H9 (cell line): ENCODE data around the gene NEXN. TPM values are rescaled to one million over a fixed set of nuclear protein-coding genes. Genes with fewer than 3 reads are reported as not detected.

Experiments
- DNase-seq: peaks from one replicate; pipeline ENCODE4 v3.0.0-alpha.2; 2017
- H2AFZ ChIP-seq: one replicate; pipeline ENCODE4 v1.6.1; 2013; ENCODE audit warnings: mild to moderate bottlenecking, low read length, control low read depth, moderate library complexity
- H2AK5ac ChIP-seq: 2 replicates; pipeline ENCODE4 v1.6.1; 2013; ENCODE audit warnings: low read length, control low read depth, mixed read lengths; ENCODE audit not compliant: insufficient read length
- H2BK120ac ChIP-seq: one replicate; pipeline ENCODE4 v1.6.1; 2013; ENCODE audit warnings: low read depth, mild to moderate bottlenecking, low read length, control low read depth, inconsistent platforms; ENCODE audit not compliant: poor library complexity, severe bottlenecking
- H2BK12ac ChIP-seq: 2 replicates; pipeline ENCODE4 v1.6.1; 2013; ENCODE audit warnings: low read length, control low read depth, mixed read lengths, low read depth; ENCODE audit not compliant: insufficient read length
- H2BK15ac ChIP-seq: 2 replicates; pipeline ENCODE4 v1.6.1; 2013; ENCODE audit warnings: low read depth, low read length, control low read depth
- H2BK20ac ChIP-seq: one replicate; pipeline ENCODE4 v1.6.1; 2013; ENCODE audit warnings: low read depth, mild to moderate bottlenecking, low read length, control low read depth, inconsistent platforms; ENCODE audit not compliant: poor library complexity, severe bottlenecking
- H2BK5ac ChIP-seq: 2 replicates; pipeline ENCODE4 v1.6.1; 2013; ENCODE audit warnings: low read length, control low read depth, mixed read lengths; ENCODE audit not compliant: insufficient read length
- H3K14ac ChIP-seq: 2 replicates; pipeline ENCODE4 v1.6.1; 2013; ENCODE audit warnings: low read length, control low read depth; ENCODE audit not compliant: insufficient read depth
- H3K18ac ChIP-seq: 2 replicates; pipeline ENCODE4 v1.6.1; 2013; ENCODE audit warnings: low read depth, mild to moderate bottlenecking, mixed read lengths, low read length, control low read depth; ENCODE audit not compliant: insufficient read length
- H3K23ac ChIP-seq: 2 replicates; pipeline ENCODE4 v1.6.1; 2013; ENCODE audit warnings: low read length, control low read depth, mixed read lengths, low read depth; ENCODE audit not compliant: insufficient read length
- H3K23me2 ChIP-seq: 2 replicates; pipeline ENCODE4 v1.6.1; 2013; ENCODE audit warnings: low read depth, mild to moderate bottlenecking, mixed read lengths, low read length, control low read depth; ENCODE audit not compliant: insufficient read length, poor library complexity, severe bottlenecking
- H3K27ac ChIP-seq: 2 replicates; pipeline ENCODE4 v1.5.1; 2013; ENCODE audit warnings: low read length, control low read depth, mixed read lengths, low read depth; ENCODE audit not compliant: insufficient read length
- H3K27me3 ChIP-seq: 2 replicates; pipeline ENCODE4 v1.6.1; 2013; ENCODE audit warnings: low read length, control low read depth, inconsistent platforms; ENCODE audit not compliant: insufficient read depth
- H3K4ac ChIP-seq: 2 replicates; pipeline ENCODE4 v1.6.1; 2013; ENCODE audit warnings: low read depth, mild to moderate bottlenecking, control low read depth, inconsistent platforms, low read length, moderate library complexity
- H3K4me1 ChIP-seq: 2 replicates; pipeline ENCODE4 v1.6.1; 2013; ENCODE audit warnings: low read length, control low read depth, inconsistent platforms; ENCODE audit not compliant: insufficient read depth
- H3K4me2 ChIP-seq: 2 replicates; pipeline ENCODE4 v1.6.1; 2013; ENCODE audit warnings: low read length, control low read depth, mixed read lengths; ENCODE audit not compliant: insufficient read length, insufficient read depth
- H3K56ac ChIP-seq: 2 replicates; pipeline ENCODE4 v1.6.1; 2013; ENCODE audit warnings: low read depth, mild to moderate bottlenecking, mixed read lengths, low read length, control low read depth; ENCODE audit not compliant: insufficient read length
- H3K79me1 ChIP-seq: 2 replicates; pipeline ENCODE4 v1.6.1; 2013; ENCODE audit warnings: low read depth, mild to moderate bottlenecking, moderate library complexity, low read length, control low read depth, inconsistent platforms; ENCODE audit not compliant: insufficient read depth, poor library complexity, severe bottlenecking
- H3K79me2 ChIP-seq: 2 replicates; pipeline ENCODE4 v1.6.1; 2013; ENCODE audit warnings: low read length, control low read depth, inconsistent platforms; ENCODE audit not compliant: insufficient read depth
- H3K9ac ChIP-seq: 2 replicates; pipeline ENCODE4 v1.6.1; 2013; ENCODE audit warnings: low read length, control low read depth, mixed read lengths; ENCODE audit not compliant: insufficient read length; ENCODE audit errors: extremely low read depth
- H3K9me3 ChIP-seq: one replicate; pipeline ENCODE4 v1.6.1; 2013; ENCODE audit warnings: low read depth, low read length, inconsistent platforms; ENCODE audit not compliant: control insufficient read depth
- H3T11ph ChIP-seq: one replicate; pipeline ENCODE4 v1.6.1; 2013; ENCODE audit warnings: mild to moderate bottlenecking, low read length, control low read depth, inconsistent platforms
- H4K20me1 ChIP-seq: one replicate; pipeline ENCODE4 v1.6.1; 2013; ENCODE audit not compliant: control insufficient read depth, insufficient read length, insufficient read depth
- H4K5ac ChIP-seq: 2 replicates; pipeline ENCODE4 v1.6.1; 2013; ENCODE audit warnings: low read depth, mild to moderate bottlenecking, mixed read lengths, low read length, control low read depth; ENCODE audit not compliant: insufficient read length
- H4K8ac ChIP-seq: replicated peaks from 2 replicates; pipeline ENCODE4 v1.6.1; 2013; ENCODE audit warnings: low read length, control low read depth, mixed read lengths, low read depth; ENCODE audit not compliant: insufficient read length
- H4K91ac ChIP-seq: 2 replicates; pipeline ENCODE4 v1.6.1; 2013; ENCODE audit warnings: low read depth, mild to moderate bottlenecking, moderate library complexity, mixed read lengths, low read length, control low read depth; ENCODE audit not compliant: insufficient read length
- H3K27ac Mint-ChIP-seq, 3 experiments: 2 replicates in 2 of 3; 3 replicates in 1 of 3; pipeline ENCODE4 v1.8.0; 2020 to 2021; ENCODE audit warnings: mixed read lengths in 3 of 3, mild to moderate bottlenecking in 1 of 3, moderate library complexity in 1 of 3
- H3K27me3 Mint-ChIP-seq: 2 replicates; pipeline ENCODE4 v1.8.0; 2021; ENCODE audit warnings: low read depth, mild to moderate bottlenecking, moderate library complexity, mixed read lengths
- H3K36me3 Mint-ChIP-seq, 3 experiments: 2 replicates in 2 of 3; 3 replicates in 1 of 3; pipeline ENCODE4 v1.8.0; 2020 to 2021; ENCODE audit warnings: low read depth in 3 of 3, mixed read lengths in 3 of 3; ENCODE audit not compliant: insufficient read depth in 1 of 3
- H3K4me1 Mint-ChIP-seq, 2 experiments: 2 replicates each; pipeline ENCODE4 v1.8.0; 2020; ENCODE audit warnings: mixed read lengths in 2 of 2
- H3K4me3 Mint-ChIP-seq, 2 experiments: 2 replicates in 1 of 2; 3 replicates in 1 of 2; pipeline ENCODE4 v1.8.0; 2020 to 2021; ENCODE audit warnings: mild to moderate bottlenecking in 2 of 2, mixed read lengths in 2 of 2, moderate library complexity in 1 of 2
- H3K9me3 Mint-ChIP-seq, 2 experiments: 2 replicates in 1 of 2; 3 replicates in 1 of 2; pipeline ENCODE4 v1.8.0; 2020; ENCODE audit warnings: mild to moderate bottlenecking in 2 of 2, mixed read lengths in 2 of 2, moderate library complexity in 1 of 2
- WGBS: extraction: QIAGEN DNeasy Blood & Tissue Kit; methylation state at CpG from one replicate; pipeline ENCODE4 v1.1.7; 2013; ENCODE audit warnings: missing lambda C conversion rate, low lambda C conversion rate, mixed read lengths; ENCODE audit not compliant: insufficient read length; ENCODE audit errors: extremely low coverage; 5-methylcytosine and 5-hydroxymethylcytosine counted together
- total RNA-seq: library from RNA; stranded (reverse); gene quantifications from 2 replicates; pipeline ENCODE4 v1.2.1, GENCODE V29; 2021
- TF ChIP-seq, protein P1 (sequence below): fragments of 200-600 bp; sonication (generic); conservative IDR thresholded peaks from 3 replicates; pipeline ENCODE4 v1.8.0; 2021; ENCODE audit warnings: antibody characterized with exemption, mild to moderate bottlenecking

NEXN gene
- total RNA-seq, 1 experiment from 2014 or later: 3.2 TPM

DNA sequence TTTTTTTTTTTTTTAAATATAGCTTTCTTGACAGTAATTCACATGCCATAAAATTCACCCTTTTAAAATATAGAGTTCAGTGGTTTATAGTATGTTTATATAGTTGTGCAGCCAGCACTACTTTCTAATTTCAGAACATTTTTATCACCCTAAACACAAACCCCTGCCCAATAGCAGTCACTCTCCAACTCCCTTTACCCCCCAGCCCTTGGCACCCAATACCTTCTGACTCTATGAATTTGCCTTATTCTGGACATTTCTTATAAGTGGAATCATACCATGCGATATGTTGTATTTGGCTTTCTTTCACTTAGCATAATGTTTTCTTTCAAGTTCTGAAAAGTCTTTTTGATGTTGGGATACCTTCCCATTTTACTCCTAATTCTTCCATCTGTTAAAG lies 42.5 kb upstream of the NEXN start:
- Histone ChIP-seq H3K79me2 (no peaks in the 10 kb centered on the region), H2AK5ac (no peak overlapping the region), H2BK120ac (no peak overlapping the region), H3K4ac (no peak overlapping the region), H4K8ac (no peak overlapping the region), H3K23me2 (no peaks in the 10 kb centered on the region), H2BK5ac (no peak overlapping the region), H2BK12ac (no peak overlapping the region), H3K14ac (no peak overlapping the region), H3K18ac (no peak overlapping the region), H3K9ac (no peak overlapping the region), H2BK20ac (no peak overlapping the region), H3K4me1 (no peaks in the 10 kb centered on the region; the same call in 1 of the 2 replicates), H4K91ac (no peak overlapping the region), H4K5ac (no peak overlapping the region), H2BK15ac (no peak overlapping the region), H3K27ac (no peak overlapping the region), H3T11ph (no peak overlapping the region), H3K56ac (no peak overlapping the region), H2AFZ (no peak overlapping the region), H3K27me3 (no peaks in the 10 kb centered on the region), H3K4me2 (no peak overlapping the region), H3K79me1 (no peaks in the 10 kb centered on the region), H4K20me1 (no peaks in the 10 kb centered on the region), H3K9me3 (no peaks in the 10 kb centered on the region), H3K23ac (no peak overlapping the region)
- H3K36me3 Mint-ChIP-seq: no peaks in the 10 kb centered on the region
- TF ChIP-seq, protein P1, sequence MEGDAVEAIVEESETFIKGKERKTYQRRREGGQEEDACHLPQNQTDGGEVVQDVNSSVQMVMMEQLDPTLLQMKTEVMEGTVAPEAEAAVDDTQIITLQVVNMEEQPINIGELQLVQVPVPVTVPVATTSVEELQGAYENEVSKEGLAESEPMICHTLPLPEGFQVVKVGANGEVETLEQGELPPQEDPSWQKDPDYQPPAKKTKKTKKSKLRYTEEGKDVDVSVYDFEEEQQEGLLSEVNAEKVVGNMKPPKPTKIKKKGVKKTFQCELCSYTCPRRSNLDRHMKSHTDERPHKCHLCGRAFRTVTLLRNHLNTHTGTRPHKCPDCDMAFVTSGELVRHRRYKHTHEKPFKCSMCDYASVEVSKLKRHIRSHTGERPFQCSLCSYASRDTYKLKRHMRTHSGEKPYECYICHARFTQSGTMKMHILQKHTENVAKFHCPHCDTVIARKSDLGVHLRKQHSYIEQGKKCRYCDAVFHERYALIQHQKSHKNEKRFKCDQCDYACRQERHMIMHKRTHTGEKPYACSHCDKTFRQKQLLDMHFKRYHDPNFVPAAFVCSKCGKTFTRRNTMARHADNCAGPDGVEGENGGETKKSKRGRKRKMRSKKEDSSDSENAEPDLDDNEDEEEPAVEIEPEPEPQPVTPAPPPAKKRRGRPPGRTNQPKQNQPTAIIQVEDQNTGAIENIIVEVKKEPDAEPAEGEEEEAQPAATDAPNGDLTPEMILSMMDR: no peak
- no peaks in the 10 kb centered on the region for H3K27me3 Mint-ChIP-seq
- no peaks in the 10 kb centered on the region for H3K9me3 Mint-ChIP-seq
- H3K27ac Mint-ChIP-seq: no peak overlapping the region
- no peak overlapping the region for H3K4me3 Mint-ChIP-seq
- no peak for DNase-seq
- H3K4me1 Mint-ChIP-seq: peaks cover 0 to 3% of the 10 kb centered on the region in 2 experiments; a peak in 1 of 4 replicates
- WGBS: no CpG with 5 or more reads among the region's 1 CpG
